Measurements from ENCODE around the gene KRTAP5-5.
"Not testable (repeated sequence)": the region's sequence is repeated elsewhere in the genome, so short reads cannot be mapped to it uniquely, and the experiment has no call there.

KRTAP5-5 gene

GRCh38 chr11:1645357-1645821 is 15.8 kb downstream of the KRTAP5-5 start:
- DNase-seq (ENCODE audit: insufficient read length, low spot score): no peak
- TF ChIP-seq CTCF (IDR thresholded peaks at IDR 0.05; ENCODE audit: insufficient read depth, missing control alignments): no peak
- FAIRE-seq: no peak

GRCh38 chr11:1646540-1646939 is 17.0 kb downstream of the KRTAP5-5 start:
- FAIRE-seq; DNase-seq (ENCODE audit: insufficient read length, low spot score): not testable (repeated sequence)

- no peak for TF ChIP-seq CTCF (IDR thresholded peaks at IDR 0.05; ENCODE audit: insufficient read depth, missing control alignments)
- FAIRE-seq (no peak), DNase-seq (ENCODE audit: insufficient read length, low spot score) (no peak)
Measured at GRCh38 chr11:1647901-1648652, 18.5 kb downstream of the KRTAP5-5 start.

GRCh38 chr11:1648653-1649420 is 19.3 kb downstream of the KRTAP5-5 start:
- DNase-seq (ENCODE audit: insufficient read length, low spot score) (no peak), FAIRE-seq (no peak)
- no peak for TF ChIP-seq CTCF (IDR thresholded peaks at IDR 0.05; ENCODE audit: insufficient read depth, missing control alignments)

GRCh38 chr11:1650034-1650917 is 20.7 kb downstream of the KRTAP5-5 start:
- no peak for FAIRE-seq
- DNase-seq (ENCODE audit: insufficient read length, low spot score): no peak
- TF ChIP-seq CTCF (IDR thresholded peaks at IDR 0.05; ENCODE audit: insufficient read depth, missing control alignments): no peak

- no peak for DNase-seq (ENCODE audit: insufficient read length, low spot score)
- TF ChIP-seq CTCF (IDR thresholded peaks at IDR 0.05; ENCODE audit: insufficient read depth, missing control alignments): no peak
- FAIRE-seq: no peak
Measured at GRCh38 chr11:1650918-1651262, 21.3 kb downstream of the KRTAP5-5 start.

- DNase-seq (ENCODE audit: insufficient read length, low spot score) (no peak), FAIRE-seq (no peak)
- TF ChIP-seq CTCF (IDR thresholded peaks at IDR 0.05; ENCODE audit: insufficient read depth, missing control alignments): no peak
Measured at GRCh38 chr11:1651411-1651980, 21.9 kb downstream of the KRTAP5-5 start.
